ENCODE results near the gene ARHGAP26. TPM values are rescaled to one million over a fixed set of nuclear protein-coding genes. Genes with fewer than 3 reads are reported as not detected.

Gene ARHGAP26
- total and polyA plus RNA-seq, 2 of the 4 experiments (the other 2 are of a cell fraction), result 0.54 to 0.56 TPM

- no peak overlapping the region for H3K27ac ChIP-seq (ENCODE audit: insufficient read depth, low read length)
- no peak overlapping the region for H3K9ac ChIP-seq (ENCODE audit: low read depth, low read length)
- H4K8ac ChIP-seq (ENCODE audit: low read depth in 2 of 2, low read length in 2 of 2), result no peak overlapping the region
- H3K18ac ChIP-seq (ENCODE audit: low read depth, low read length), result no peak overlapping the region
- in situ Hi-C loops (cut with MboI; ENCODE audit: low sequenced_read_pairs), result no loop called here
- H2BK5ac ChIP-seq (ENCODE audit: low read depth, low read length, poor library complexity, severe bottlenecking), result no peak overlapping the region
- ChIA-PET CTCF (interaction anchor here (0.6 to 1.6 kb wide), 2 partner anchors 134 to 1422 kb away, joined by 4 to 18 read pairs; no protein-coding TSS in a partner anchor), POLR2A (ENCODE audit: unreplicated experiment) (no interaction called here)
- TF ChIP-seq, protein P1, sequence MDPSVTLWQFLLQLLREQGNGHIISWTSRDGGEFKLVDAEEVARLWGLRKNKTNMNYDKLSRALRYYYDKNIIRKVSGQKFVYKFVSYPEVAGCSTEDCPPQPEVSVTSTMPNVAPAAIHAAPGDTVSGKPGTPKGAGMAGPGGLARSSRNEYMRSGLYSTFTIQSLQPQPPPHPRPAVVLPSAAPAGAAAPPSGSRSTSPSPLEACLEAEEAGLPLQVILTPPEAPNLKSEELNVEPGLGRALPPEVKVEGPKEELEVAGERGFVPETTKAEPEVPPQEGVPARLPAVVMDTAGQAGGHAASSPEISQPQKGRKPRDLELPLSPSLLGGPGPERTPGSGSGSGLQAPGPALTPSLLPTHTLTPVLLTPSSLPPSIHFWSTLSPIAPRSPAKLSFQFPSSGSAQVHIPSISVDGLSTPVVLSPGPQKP (IDR thresholded peaks at IDR 0.05; ENCODE audit: borderline replicate concordance, low read depth, low read length), result no peak
- no peak for TF ChIP-seq RFX5 (IDR thresholded peaks at IDR 0.05; ENCODE audit: low read depth, low read length)
- TF ChIP-seq FOS (IDR thresholded peaks at IDR 0.05; ENCODE audit: low read depth, low read length), result no peak
- H3K23ac ChIP-seq (ENCODE audit: low read depth, low read length), result no peak overlapping the region
- H3K4me3 ChIP-seq (ENCODE audit: insufficient read depth, low read depth, low read length), result no peak overlapping the region
- intact Hi-C loops (cut with micrococcal nuclease), result no loop called here
- DNase-seq (peak; percentile 11), ATAC-seq (ENCODE audit: low read depth) (no peak)
- H4K91ac ChIP-seq (ENCODE audit: insufficient read depth, low read depth, low read length), result no peak overlapping the region
- H3K9me3 ChIP-seq (ENCODE audit: control insufficient read depth, insufficient read depth, low read length), result no peaks in the 10 kb centered on the region
- no peak overlapping the region for H2AFZ ChIP-seq (replicated peaks; ENCODE audit: low read length, poor library complexity)
- no peak overlapping the region for H3K4me2 ChIP-seq (ENCODE audit: low read depth, low read length)
- H3K36me3 ChIP-seq (ENCODE audit: control insufficient read depth, insufficient read depth, low read length), result no peaks in the 10 kb centered on the region
- H2BK20ac ChIP-seq (ENCODE audit: low read depth, low read length), result no peak overlapping the region
- 0 out of 2 replicates have a peak overlapping the region, but pooled peaks have one; percentile 19 for H3K14ac ChIP-seq (replicated peaks; ENCODE audit: low read depth, low read length)
- H2AK9ac ChIP-seq (replicated peaks; ENCODE audit: low read depth, low read length, poor library complexity), result no peak overlapping the region
- H2BK15ac ChIP-seq (ENCODE audit: low read depth, low read length), result no peak overlapping the region
- no peak overlapping the region for H2AK5ac ChIP-seq (ENCODE audit: low read depth, low read length)
- H4K20me1 ChIP-seq (ENCODE audit: insufficient read depth, low read length), result no peaks in the 10 kb centered on the region
- no peaks in the 10 kb centered on the region for H3K79me1 ChIP-seq (ENCODE audit: low read depth in 1 of 2, low read length in 2 of 2)
- peaks cover 2% of the 10 kb centered on the region; the same call in 1 of the 2 replicates for H3K27me3 ChIP-seq (ENCODE audit: control insufficient read depth, insufficient read depth, low read length)
- WGBS, 2 experiments (ENCODE audit: extremely low coverage in 2 of 2, insufficient read length in 1 of 2), result no CpG with 5 or more reads among the region's 4 CpGs
- H3K9me1 ChIP-seq (ENCODE audit: insufficient read depth, low read length), result no peaks in the 10 kb centered on the region
- H3K4me1 ChIP-seq (ENCODE audit: control insufficient read depth, insufficient read depth, low read length), result peaks cover 7% of the 10 kb centered on the region
- no peak overlapping the region for H2BK120ac ChIP-seq (ENCODE audit: low read depth, low read length)
- H4K5ac ChIP-seq (ENCODE audit: low read depth, low read length), result no peak overlapping the region
- dilution Hi-C loops (cut with HindIII; ENCODE audit: low sequenced_read_pairs, unreplicated experiment), result no loop called here
- BruUV-seq (replicated peaks), result no TSS peak
- H3K56ac ChIP-seq (ENCODE audit: extremely low read depth, insufficient read depth, low read length), result no peak overlapping the region
- H3K4ac ChIP-seq (ENCODE audit: low read depth, low read length), result no peak overlapping the region
Measured at GRCh38 chr5:142746532-142747433, 23.4 kb upstream of the ARHGAP26 start.
